Astrocyte of the spinal cord (primary cell): ENCODE measurements around the gene CALHM1.
"Not testable (repeated sequence)": the region's sequence is repeated elsewhere in the genome, so short reads cannot be mapped to it uniquely, and the experiment has no call there.

Experiments used
- DNase-seq: peaks from one replicate; pipeline ENCODE4 v3.0.0; 2011; ENCODE audit warnings: low read depth, low spot score
- H3K4me3 ChIP-seq: 2 replicates; pipeline ENCODE4 v1.5.1; 2011; ENCODE audit warnings: low read depth, mild to moderate bottlenecking, low read length, moderate library complexity
- in situ Hi-C: cut with HindIII; loops from 2 replicates; pipeline ENCODE4 v1.10.0; 2017; ENCODE audit warnings: low sequenced_read_pairs
- TF ChIP-seq, protein P1 (sequence below): IDR thresholded peaks from 2 replicates; pipeline ENCODE4 v1.5.1; 2012; ENCODE audit warnings: low read depth, mild to moderate bottlenecking, low read length, inconsistent platforms

The CALHM1 gene

DNA sequence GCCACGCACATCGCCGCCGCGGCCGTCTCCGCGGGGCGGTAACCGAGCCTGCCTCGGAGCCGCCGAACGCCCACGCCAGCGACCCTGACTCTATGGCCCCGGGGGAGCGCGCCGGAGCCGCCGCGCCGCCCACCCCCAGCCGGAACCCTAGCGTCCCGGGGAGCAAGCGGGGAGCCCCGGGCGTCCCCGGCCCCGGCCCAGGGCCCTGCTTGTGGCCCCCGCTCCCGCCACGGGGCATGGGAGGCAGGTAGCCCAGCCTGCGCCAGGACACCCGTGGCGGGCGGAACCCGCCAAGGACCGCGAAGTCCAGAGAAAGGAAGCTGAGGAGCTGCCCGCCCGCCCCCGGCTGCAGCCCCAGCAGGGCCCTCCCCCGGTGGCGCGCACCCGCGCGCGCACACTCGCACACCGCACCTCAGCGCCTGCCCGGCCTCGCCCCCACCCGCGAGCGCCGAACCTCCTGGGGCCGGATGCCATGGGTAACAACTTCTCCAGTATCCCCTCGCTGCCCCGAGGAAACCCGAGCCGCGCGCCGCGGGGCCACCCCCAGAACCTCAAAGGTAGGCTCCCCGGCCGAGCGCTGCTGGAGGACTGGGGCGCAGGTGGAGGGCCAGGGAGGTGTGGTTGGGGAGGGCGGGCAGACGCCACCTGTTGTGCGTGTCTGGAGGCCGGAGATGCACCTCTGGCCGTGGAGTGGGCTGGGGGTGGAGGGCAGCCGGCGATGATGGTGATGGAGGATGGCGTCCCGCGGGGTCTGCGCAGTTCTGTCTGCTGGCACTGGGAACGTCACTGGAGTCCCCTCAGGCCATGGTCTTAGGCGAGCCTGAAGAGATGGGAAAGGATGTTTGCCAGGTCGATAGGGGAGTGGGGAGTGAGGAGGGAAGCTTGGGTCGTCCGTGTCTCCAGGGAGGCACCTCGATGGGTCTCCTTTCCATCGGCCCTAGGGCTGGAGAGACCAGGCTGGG lies 35.5 kb upstream of the CALHM1 start:
- H3K4me3 ChIP-seq, result no peak overlapping the region
- DNase-seq, result no peak
- TF ChIP-seq, protein P1, sequence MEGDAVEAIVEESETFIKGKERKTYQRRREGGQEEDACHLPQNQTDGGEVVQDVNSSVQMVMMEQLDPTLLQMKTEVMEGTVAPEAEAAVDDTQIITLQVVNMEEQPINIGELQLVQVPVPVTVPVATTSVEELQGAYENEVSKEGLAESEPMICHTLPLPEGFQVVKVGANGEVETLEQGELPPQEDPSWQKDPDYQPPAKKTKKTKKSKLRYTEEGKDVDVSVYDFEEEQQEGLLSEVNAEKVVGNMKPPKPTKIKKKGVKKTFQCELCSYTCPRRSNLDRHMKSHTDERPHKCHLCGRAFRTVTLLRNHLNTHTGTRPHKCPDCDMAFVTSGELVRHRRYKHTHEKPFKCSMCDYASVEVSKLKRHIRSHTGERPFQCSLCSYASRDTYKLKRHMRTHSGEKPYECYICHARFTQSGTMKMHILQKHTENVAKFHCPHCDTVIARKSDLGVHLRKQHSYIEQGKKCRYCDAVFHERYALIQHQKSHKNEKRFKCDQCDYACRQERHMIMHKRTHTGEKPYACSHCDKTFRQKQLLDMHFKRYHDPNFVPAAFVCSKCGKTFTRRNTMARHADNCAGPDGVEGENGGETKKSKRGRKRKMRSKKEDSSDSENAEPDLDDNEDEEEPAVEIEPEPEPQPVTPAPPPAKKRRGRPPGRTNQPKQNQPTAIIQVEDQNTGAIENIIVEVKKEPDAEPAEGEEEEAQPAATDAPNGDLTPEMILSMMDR, result no peak
- in situ Hi-C loops, result no loop called here

DNA sequence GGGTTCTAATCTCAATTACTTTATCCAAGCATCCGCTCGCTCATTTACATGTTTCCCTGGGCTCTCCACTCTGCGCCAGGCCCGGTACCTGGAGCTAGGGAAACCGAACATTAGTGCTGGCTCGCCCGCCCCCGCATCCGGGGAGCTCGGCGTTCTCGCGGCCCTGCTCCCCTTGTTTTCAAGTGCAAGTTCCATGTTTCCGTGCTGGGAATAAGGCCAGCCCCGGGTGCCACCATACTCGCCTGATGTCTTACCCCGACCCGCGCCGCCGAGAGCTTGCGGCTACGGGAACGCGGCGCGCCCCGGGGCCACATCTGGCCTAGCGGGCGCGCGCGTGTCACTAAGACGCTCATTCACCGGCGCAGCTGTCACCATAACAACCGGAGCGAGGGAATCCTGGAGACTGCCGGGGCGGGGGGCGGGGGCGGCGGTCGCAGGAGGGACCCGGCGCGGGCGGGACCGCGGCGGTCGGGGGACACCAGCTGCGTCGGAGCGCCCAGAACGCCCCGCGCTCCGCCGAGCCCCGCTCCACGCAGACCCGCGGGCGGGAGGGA lies 34.7 kb upstream of the CALHM1 start, which contains the start of gene NEURL1:
Gene NEURL1 (plus strand): TSS at position 344 of the 554 bp plus-strand sequence. CDS start 683 bp downstream, outside the sequence.
- in situ Hi-C loops, result no loop called here
- no peak within 1 kb of the TSS for H3K4me3 ChIP-seq
- no peak for DNase-seq
- TF ChIP-seq, protein P1, result no peak

DNA sequence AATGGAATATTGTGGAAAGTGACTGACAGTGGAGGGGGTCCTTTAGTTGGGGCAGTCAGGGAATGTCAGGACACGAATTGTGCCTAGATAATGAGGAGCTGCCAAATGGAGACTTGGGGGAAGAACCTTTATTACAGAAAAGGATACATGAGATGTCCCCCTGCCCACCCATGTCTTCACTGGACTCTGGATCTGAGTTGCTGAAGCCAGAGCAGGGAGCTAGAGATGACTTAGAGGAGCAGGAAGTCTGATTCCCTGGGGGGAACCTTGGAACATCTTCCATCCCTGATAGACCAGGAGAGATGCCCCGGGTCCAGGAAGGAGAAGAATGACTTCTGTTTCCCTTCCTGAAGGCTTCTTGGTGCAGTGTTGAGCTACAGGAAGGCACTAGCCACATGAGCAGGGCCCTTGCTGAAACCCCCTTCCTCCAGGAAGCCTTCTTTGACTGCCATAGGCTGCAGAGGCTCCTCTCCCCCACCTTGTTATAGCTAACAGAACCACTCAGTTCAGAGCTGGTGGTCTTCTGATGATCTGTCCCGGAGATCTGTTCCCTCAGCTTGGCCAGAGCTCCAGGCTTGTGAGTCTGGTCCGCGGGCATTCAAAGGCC lies 34.1 kb upstream of the CALHM1 start:
- H3K4me3 ChIP-seq, result no peak overlapping the region
- in situ Hi-C loops, result no loop called here
- no peak for DNase-seq
- TF ChIP-seq, protein P1, result no peak

- DNase-seq, result peak; percentile 78
- in situ Hi-C loops, result no loop called here
- no peak overlapping the region for H3K4me3 ChIP-seq
- TF ChIP-seq, protein P1, result no peak
Measured at GRCh38 chr10:103491729-103492364, 33.1 kb upstream of the CALHM1 start.

DNA sequence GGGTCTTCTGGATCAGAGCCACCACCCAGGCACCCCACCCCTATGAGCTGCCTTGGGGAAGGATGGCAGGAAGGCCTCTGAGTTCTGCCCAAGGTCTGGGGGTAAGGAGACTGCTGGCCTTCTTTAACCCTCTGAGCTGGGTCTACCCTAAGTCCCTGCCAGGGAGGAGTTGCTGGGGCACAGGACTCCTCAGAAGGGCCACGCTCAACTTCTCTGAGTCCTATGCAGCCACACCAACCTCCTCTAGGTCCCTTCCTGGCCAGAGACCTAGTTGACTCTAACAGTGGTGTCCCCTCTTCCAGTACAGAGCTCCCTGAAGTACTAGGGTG lies 32.2 kb upstream of the CALHM1 start:
- H3K4me3 ChIP-seq, result no peak overlapping the region
- in situ Hi-C loops, result no loop called here
- TF ChIP-seq, protein P1, result no peak
- DNase-seq, result no peak

DNA sequence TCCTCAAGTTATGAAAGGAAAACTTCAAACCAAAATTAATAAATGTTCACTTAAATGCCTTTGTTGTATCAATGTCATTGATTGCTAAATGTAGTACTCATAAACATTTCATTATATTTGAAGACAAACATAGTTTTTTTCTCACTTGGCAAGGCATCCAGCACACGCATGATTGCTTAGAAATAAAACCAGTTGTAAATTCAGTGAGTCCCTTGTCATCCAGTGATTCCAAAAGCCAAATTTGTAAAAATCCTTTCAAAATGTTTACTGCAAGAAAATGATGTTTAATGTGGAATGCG lies 28.7 kb upstream of the CALHM1 start:
- TF ChIP-seq, protein P1, result no peak
- no peak overlapping the region for H3K4me3 ChIP-seq
- in situ Hi-C loops, result no loop called here
- DNase-seq, result no peak

- in situ Hi-C loops, result not testable (repeated sequence)
Measured at GRCh38 chr10:103486635-103487409, 28.1 kb upstream of the CALHM1 start.

More at GRCh38 chr10:103486635-103487409, 28.1 kb upstream of the CALHM1 start:
- DNase-seq, H3K4me3 ChIP-seq: not testable (repeated sequence)
